ENCODE data around the gene C1orf21.

DNA sequence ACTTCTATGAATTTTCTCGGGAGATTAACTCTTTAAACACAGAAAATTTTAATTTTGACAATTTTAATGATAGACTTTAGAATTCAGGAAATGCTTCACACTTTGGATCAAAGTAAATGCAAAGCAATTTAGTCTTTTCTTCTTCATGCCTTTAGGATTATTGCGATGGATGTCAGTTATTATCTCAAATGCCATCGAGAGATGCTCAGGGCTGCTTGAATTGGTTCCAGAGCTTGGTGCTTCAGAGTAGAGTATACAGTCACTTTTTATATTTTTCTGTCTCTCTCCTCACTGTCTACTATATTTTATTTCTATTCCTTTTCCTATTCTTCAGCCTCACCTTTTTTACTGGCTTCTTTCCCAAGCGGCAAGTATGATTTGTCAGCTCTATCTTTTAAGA is 59.2 kb downstream of the C1orf21 start:
- TF ChIP-seq, protein P1, sequence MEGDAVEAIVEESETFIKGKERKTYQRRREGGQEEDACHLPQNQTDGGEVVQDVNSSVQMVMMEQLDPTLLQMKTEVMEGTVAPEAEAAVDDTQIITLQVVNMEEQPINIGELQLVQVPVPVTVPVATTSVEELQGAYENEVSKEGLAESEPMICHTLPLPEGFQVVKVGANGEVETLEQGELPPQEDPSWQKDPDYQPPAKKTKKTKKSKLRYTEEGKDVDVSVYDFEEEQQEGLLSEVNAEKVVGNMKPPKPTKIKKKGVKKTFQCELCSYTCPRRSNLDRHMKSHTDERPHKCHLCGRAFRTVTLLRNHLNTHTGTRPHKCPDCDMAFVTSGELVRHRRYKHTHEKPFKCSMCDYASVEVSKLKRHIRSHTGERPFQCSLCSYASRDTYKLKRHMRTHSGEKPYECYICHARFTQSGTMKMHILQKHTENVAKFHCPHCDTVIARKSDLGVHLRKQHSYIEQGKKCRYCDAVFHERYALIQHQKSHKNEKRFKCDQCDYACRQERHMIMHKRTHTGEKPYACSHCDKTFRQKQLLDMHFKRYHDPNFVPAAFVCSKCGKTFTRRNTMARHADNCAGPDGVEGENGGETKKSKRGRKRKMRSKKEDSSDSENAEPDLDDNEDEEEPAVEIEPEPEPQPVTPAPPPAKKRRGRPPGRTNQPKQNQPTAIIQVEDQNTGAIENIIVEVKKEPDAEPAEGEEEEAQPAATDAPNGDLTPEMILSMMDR (IDR thresholded peaks at IDR 0.05), result no peak
- no peak for TF ChIP-seq POLR2A (IDR thresholded peaks at IDR 0.05)

Measured in body of pancreas (tissue), 4 donors.